ENCODE results near the gene RBBP9.
"Not testable (repeated sequence)": the region's sequence is repeated elsewhere in the genome, so short reads cannot be mapped to it uniquely, and the experiment has no call there.

The RBBP9 gene

DNA sequence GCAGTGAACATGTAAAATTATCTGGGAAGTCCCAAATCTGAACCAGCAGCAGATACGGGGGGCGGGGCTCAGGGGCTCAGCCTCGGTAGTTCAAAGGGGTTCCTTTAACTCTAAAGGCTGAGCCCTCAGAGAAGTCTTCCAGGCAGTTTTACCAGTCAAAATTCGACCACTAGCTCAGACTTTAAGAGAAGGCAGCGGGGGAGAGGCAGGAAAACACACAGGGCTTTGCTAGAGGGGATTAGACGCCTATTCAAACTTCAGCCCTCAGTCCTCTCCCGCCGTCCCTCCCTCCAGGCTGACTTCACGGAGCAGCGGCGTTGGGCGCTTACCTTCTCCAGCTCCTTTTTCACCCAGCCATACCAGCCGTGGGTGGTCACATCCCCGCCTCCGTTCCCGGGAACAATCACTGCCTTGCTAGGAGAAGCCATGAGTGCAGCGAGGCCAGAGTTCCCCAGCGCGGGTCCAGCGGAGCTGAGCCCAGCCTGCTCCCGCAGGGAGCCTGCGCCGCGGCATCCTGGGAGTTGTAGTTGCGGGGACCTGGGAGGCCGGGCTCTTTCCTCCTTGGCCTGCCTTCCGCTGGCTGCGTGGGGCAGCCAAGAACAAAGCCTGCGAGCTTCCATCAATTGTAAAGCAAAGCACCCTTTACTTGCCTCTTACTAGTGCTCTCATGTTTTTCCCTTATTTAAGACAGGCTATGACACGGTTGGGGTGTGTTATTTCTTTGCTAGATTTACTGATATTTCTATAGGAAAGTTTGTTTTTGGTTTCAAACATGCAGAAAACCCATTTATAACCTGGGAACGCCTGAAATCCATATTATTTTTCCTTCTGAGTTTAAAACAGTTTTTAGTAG, at the start of gene RBBP9:
Gene RBBP9 (minus strand): TSS at position 486 of the 853 bp plus-strand sequence. CDS start 58 bp downstream, at position 428.
- DNase-seq (ENCODE audit: low spot score) = peak; percentile 91

DNA sequence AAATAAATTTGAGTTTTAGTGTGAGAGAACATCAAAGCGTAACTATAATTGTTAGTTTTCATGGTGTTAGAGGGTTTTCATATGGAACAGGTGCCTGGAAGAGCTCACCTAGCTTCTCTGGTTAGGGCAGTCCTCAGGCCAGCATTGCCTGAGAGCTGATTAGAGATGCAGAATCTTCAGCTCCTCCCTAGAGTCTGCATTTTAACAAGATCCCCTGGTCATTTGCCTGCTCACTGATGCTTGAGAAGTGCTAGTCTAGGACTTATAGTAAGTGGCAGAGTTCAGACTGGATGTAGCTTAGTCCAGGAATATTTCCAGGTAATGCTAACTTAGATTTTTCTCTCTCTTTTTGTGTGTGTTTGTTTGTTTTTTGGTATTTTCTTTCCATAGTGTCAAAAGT, 48.5 kb upstream of the RBBP9 start:
- DNase-seq (ENCODE audit: low spot score) = no peak

GRCh38 chr20:18543932-18544331, 46.9 kb upstream of the RBBP9 start:
- DNase-seq (ENCODE audit: low spot score) = no peak

DNA sequence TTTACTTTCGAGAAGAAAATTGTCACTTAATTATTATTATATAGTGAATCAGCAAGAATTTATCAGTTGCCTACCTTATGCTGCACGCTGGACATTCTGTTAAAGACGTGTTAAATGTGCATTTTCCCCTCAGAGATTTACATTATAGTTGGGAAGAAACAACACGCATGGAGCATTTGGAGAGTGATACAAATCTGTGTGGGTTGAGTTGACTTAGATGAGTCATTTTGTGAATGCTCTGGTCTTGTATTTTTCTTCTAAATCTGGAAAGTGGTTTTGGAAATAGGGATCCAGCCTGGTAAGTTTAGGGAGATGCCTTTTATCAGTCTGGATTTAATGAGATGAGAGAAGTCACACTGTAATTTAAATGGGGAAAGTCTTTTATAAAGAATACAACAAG, 46.2 kb upstream of the RBBP9 start:
- DNase-seq (ENCODE audit: low spot score) = no peak

DNA sequence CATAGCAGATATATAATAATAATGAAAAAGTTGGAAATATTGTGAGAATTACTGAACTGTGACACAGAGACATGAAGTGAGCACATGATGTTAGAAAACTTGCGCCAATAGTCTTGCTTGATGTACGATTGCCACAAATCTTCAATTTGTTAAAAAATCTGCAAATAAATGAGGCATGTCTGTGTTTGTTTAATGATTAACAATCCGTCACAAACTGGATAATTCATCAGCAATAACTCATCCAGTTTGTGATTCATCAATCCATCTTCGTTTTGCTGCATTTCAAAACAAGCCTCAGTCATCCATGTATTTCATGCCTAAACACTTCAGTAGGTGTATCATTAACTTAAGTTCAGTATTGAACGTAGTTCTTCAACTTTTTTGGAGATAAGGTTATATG, 44.7 kb upstream of the RBBP9 start:
- DNase-seq (ENCODE audit: low spot score) = no peak

DNA sequence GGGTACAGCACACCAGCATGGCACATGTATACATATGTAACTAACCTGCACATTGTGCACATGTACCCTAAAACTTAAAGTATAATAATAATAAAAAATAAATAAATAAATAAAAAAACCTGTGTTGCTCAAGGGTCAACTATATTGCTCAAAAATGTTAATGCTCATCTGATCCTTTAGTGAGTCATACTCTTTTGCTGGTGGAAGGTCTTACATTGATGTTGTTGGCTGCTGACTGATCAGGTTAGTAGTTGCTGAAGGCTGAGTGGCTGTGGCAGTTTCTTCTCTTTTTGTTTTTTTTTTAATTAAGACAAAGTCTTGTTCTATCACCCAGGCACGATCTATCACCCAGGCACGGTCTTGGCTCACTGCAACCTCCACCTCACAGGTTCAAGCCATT, 40.6 kb upstream of the RBBP9 start:
- DNase-seq (ENCODE audit: low spot score) = no peak

- DNase-seq (ENCODE audit: low spot score) = no peak
These were observed 37.1 kb upstream of the RBBP9 start for GRCh38 chr20:18533978-18534644.

DNA sequence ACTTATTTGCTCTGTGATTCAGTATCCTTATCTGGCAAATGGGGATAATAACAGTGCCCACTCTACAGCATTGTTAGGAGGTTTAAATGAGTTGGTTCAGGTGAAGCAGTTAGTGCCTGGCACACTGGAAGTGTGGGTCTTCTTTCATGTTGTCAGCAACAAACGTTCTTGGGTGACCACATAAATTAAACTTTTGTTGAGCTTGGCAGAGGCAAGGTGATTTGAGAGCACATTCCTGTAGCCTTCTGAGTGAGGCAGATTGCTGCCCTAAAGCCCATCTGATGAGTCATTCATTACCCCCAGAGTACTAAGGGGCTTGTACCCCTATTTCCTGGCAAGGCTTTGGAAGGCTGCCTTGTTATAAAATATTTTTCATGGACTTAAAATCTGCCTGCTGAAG, 36.5 kb upstream of the RBBP9 start:
- no peak for DNase-seq (ENCODE audit: low spot score)

DNA sequence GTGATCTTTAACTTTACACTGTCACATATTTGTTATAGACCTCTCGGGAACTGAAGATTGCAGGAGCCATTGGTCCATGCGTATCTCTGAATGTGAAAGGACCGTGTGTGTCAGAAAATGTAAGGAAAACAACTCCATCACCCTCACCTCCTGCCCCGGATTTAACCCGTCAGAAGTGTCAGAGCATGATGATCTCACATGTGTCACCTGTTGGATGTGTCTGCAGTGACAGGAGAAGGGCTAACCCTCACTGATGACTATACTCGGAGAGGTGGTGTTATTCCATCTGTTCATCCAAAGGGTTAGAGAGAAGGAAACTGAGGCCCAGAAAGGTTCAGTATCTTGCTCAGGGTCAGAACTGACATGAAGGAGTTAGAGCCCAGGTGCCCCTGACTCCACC, 35.6 kb upstream of the RBBP9 start:
- DNase-seq (ENCODE audit: low spot score) = no peak

DNA sequence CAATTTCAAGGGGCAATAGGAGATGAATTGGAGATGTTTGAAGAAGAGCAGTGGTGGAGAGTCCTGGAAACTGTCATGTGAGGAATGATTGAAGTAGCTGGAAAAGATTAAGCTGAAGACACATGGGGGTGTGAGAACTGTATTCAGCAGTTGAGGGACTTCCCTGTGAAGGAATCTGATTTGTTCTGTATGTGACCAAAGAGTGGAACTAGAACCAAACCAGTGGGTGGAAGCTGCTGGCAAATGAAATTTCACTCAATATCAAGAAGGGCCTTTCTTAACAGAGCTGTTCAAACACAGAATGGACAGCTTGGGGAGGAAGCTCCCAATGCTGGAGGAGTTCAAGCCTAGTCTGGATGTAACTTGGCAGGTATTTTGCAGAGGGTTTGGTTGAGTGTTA, 32.0 kb upstream of the RBBP9 start:
- DNase-seq (ENCODE audit: low spot score) = no peak

DNA sequence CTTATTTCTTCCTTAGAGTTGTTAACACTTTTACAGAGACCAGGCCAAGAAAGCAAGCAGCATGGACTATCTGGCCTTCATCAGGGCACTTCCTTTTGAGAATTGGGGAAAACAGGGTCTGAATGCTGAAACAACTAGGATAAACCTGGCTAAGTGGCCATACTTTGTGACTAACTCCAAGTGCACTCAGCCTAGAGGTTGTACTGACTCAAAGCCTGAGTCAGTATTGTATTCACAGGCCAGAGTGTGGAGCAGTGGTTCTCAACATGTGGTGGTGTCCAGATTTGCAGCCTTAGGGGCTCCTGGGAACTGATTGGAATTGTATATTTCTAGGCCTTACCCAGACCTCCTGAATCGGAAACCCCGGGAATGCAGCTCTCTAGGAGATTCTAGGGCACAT, 30.8 kb upstream of the RBBP9 start:
- DNase-seq (ENCODE audit: low spot score) = peak; percentile 79

DNA sequence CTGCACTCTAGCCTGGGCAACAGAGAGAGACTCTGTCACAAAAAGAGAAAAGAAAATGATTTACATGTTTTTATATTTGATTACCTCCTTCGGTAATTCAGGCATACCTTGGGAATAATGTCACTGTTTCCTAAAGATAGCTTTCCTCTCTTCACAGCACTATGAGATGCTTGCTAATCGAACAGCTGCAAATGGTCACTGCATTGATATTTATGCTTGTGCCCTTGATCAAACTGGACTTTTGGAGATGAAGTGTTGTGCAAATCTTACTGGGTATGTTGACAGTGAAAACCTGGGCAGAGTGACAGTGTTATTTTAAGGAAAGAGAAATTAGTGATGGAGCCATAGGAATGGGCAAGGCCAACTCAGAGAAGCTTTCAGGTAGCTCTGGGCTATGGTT, 30.3 kb upstream of the RBBP9 start:
- DNase-seq (ENCODE audit: low spot score) = no peak

DNA sequence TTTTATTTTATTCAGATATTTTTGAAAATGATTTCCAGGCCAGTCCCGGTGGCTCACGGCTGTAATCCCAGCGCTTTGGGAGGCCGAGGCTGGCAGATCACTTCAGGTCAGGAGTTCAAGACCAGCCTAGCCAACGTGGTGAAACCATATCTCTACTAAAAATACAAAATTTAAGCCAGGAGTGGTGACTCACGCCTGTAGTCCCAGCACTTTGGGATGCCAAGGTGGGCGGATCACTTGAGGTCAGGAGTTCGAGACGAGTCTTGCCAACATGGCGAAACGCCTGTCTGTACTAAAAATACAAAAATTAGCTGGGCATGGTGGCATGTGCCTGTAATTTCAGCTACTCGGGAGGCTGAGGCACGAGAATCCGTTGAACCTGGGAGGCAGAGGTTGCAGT, 29.7 kb upstream of the RBBP9 start:
- not testable (repeated sequence) for DNase-seq (ENCODE audit: low spot score)

DNA sequence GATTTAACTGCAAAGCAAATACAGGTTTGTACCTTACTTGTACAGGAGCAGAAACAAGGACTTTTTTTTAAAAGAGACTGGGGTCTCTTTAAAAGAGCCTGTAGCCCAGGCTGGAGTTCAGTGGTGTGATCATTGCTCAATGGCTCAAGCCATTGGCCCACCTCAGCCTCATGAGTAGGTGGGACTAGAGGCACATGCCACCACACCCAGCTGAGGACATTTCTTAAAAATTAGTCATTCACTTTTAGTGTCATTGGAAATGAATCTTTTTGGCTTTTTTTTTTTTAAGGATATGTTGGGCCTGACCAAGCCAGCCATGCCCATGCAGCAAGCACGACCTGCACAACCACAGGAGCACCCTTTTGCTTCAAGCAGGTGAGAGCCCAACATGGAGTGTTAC, 27.6 kb upstream of the RBBP9 start:
- DNase-seq (ENCODE audit: low spot score) = peak; percentile 54

DNA sequence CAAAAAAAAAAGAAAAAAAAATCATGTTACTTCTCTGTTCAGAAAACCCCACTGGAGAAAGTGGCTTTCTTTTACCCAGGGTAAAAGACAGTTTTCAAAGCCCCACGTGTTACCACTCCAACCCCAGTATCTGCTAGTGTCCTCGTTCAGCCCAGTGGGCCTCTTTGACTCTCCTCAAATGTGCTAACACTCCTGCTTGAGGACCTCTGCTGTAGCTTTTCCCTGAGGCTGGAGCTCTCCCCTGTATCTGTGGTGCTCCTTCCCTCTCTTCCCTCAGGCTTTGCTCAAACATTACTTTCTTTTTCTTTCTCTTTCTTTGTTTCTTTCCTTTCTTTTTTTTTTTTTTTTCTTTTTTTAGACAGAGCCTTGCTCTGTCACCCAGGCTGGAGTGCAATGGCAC, 26.0 kb upstream of the RBBP9 start:
- no peak for DNase-seq (ENCODE audit: low spot score)

- not testable (repeated sequence) for DNase-seq (ENCODE audit: low spot score)
These were observed 25.0 kb upstream of the RBBP9 start for GRCh38 chr20:18522066-18522465.

DNA sequence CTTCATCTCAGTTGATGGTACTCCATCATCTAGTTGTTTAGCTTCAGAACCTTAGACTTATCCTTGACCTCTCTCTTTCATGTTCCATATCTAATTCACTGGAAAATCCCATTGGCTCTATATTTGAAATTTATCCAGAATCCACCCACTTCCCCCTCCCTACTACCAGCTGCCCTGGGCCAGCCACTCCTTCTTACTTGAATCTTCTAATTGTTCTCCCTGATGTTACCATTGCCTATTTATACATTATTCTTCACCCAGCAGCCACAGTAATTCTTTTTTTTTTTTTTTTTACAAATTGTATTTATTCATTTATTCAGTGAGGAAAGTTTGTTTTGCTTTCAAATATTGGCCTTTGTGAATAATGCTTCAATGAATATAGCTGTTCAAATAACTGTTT, 18.9 kb upstream of the RBBP9 start:
- DNase-seq (ENCODE audit: low spot score) = no peak

GRCh38 chr20:18514127-18514526, 17.1 kb upstream of the RBBP9 start:
- DNase-seq (ENCODE audit: low spot score) = no peak

DNA sequence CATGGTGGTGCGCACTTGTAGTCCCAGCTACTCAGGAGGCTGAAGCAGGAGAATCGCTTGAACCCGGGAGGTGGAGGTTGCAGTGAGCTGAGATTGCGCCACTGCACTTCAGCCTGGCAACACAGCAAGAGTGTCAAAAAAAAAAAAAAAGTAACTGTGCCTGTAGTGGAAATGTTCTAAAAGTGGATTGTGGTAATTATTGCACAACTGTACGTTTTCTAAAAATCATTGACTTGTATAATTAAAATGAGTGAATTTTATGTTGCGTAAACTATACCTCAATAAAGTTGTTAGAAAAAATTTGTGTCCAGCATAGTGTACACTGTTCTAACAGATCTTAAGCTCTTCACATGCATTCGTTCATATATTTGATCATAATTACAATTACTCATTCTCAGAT, 16.2 kb upstream of the RBBP9 start:
- DNase-seq (ENCODE audit: low spot score) = no peak

DNA sequence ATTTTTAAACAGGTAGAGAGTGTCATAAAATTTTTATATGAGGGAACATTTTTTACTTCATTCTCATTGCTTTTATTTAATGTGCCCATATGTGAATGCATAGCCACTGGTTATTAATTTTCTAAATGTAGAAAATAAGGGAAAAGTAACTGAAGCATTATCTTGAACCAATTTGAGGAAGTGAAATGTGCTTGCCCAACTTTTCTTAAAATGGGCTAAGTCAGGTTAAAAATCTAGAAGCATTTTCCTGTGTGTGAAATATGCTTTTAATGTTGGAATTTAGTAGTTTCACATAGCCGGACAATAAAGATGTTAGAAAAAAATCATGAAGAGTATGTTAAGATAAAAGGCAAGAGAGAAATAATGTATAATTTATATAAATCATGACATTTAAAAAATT, 14.5 kb upstream of the RBBP9 start:
- no peak for DNase-seq (ENCODE audit: low spot score)

GRCh38 chr20:18507218-18508191, 10.5 kb upstream of the RBBP9 start, which contains the start of gene SEC23B:
SEC23B (plus strand) TSS chr20:18507940; CDS start chr20:18510836, 2,896 bp downstream.
- DNase-seq (ENCODE audit: low spot score) = peak; percentile 98

DNA sequence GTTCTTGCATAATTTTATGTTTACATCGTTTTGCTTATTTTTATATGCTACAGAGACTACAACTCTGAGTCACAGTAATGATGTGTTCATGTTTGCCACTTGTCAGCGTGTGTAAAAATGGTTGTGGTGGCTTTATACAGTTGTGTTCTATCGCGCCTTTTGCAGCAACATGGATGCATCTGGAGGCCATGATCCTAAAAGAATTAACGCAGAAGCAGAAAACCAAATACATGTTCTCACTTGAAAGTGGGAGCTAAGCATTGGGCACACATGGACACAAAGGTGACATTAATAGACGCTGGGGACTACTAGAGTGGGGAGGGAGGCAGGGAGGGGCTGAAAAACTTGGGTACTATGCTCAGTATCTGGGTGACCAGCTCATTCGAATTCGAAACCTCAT, 9.7 kb upstream of the RBBP9 start:
- DNase-seq (ENCODE audit: low spot score) = no peak
